ENCODE results near the gene C1orf122. TPM values are rescaled to one million over a fixed set of nuclear protein-coding genes. Genes with fewer than 3 reads are reported as not detected.

Gene C1orf122
- total and polyA plus RNA-seq, 4 donors, result 4.5 to 45.1 (median 18.2) TPM

- H3K27me3 ChIP-seq (ENCODE audit: control insufficient read depth in 4 of 4, insufficient read depth in 4 of 4, low read length in 3 of 4), result no peaks in the 10 kb centered on the region
- peaks cover 0 to 16% (median 7%) of the 10 kb centered on the region in 4 donors for H3K36me3 ChIP-seq (ENCODE audit: control insufficient read depth in 4 of 4, insufficient read depth in 3 of 4, low read depth in 1 of 4, low read length in 3 of 4)
- no peak overlapping the region for H3K27ac ChIP-seq (ENCODE audit: low read depth in 1 of 2, low read length in 2 of 2)
- 32% methylated on average over 22 of the region's 22 CpGs for WGBS
- no peaks in the 10 kb centered on the region for H3K9me3 ChIP-seq (ENCODE audit: control insufficient read depth in 4 of 4, low read length in 3 of 4)
- H3K9ac ChIP-seq (ENCODE audit: low read depth in 1 of 2, low read length in 2 of 2), result no peak overlapping the region
- DNase-seq (ENCODE audit: low spot score), result peak; percentile 67
- H3K4me1 ChIP-seq (ENCODE audit: control insufficient read depth in 4 of 4, insufficient read depth in 4 of 4, low read length in 3 of 4), result peaks cover 7 to 21% (median 9%) of the 10 kb centered on the region in 4 donors
- H3K4me3 ChIP-seq (ENCODE audit: low read depth in 1 of 3, low read length in 3 of 3), result peak overlapping the region in 1 of 3 donors; percentile 5
- TF ChIP-seq, protein P1, sequence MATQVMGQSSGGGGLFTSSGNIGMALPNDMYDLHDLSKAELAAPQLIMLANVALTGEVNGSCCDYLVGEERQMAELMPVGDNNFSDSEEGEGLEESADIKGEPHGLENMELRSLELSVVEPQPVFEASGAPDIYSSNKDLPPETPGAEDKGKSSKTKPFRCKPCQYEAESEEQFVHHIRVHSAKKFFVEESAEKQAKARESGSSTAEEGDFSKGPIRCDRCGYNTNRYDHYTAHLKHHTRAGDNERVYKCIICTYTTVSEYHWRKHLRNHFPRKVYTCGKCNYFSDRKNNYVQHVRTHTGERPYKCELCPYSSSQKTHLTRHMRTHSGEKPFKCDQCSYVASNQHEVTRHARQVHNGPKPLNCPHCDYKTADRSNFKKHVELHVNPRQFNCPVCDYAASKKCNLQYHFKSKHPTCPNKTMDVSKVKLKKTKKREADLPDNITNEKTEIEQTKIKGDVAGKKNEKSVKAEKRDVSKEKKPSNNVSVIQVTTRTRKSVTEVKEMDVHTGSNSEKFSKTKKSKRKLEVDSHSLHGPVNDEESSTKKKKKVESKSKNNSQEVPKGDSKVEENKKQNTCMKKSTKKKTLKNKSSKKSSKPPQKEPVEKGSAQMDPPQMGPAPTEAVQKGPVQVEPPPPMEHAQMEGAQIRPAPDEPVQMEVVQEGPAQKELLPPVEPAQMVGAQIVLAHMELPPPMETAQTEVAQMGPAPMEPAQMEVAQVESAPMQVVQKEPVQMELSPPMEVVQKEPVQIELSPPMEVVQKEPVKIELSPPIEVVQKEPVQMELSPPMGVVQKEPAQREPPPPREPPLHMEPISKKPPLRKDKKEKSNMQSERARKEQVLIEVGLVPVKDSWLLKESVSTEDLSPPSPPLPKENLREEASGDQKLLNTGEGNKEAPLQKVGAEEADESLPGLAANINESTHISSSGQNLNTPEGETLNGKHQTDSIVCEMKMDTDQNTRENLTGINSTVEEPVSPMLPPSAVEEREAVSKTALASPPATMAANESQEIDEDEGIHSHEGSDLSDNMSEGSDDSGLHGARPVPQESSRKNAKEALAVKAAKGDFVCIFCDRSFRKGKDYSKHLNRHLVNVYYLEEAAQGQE (IDR thresholded peaks at IDR 0.05), result peak; percentile 100
- TF ChIP-seq GABPA (IDR thresholded peaks at IDR 0.05 in 1 of 2, conservative IDR thresholded peaks at IDR 0.05 in 1 of 2), result peak in 1 of 2 donors; percentile 33
- no peak for TF ChIP-seq FOXA2 (IDR thresholded peaks at IDR 0.05)
- no peak for TF ChIP-seq EGR1 (IDR thresholded peaks at IDR 0.05; ENCODE audit: low read depth in 2 of 2)
- no peak for TF ChIP-seq HNF4A (conservative IDR thresholded peaks at IDR 0.05)
- TF ChIP-seq TAF1 (conservative IDR thresholded peaks at IDR 0.05), result no peak
- TF ChIP-seq RAD21 (IDR thresholded peaks at IDR 0.05), result no peak
Observed at GRCh38 chr1:37795340-37796125, 12.1 kb upstream of the C1orf122 start.

- Histone ChIP-seq H3K27me3 (ENCODE audit: control insufficient read depth in 4 of 4, insufficient read depth in 4 of 4, low read length in 3 of 4) (no peaks in the 10 kb centered on the region), H3K4me3 (ENCODE audit: low read depth in 1 of 3, low read length in 3 of 3) (no peak overlapping the region), H3K27ac (ENCODE audit: low read depth in 1 of 2, low read length in 2 of 2) (no peak overlapping the region), H3K4me1 (ENCODE audit: control insufficient read depth in 4 of 4, insufficient read depth in 4 of 4, low read length in 3 of 4) (peaks cover 7 to 21% (median 9%) of the 10 kb centered on the region in 4 donors), H3K9me3 (ENCODE audit: control insufficient read depth in 4 of 4, low read length in 3 of 4) (no peaks in the 10 kb centered on the region), H3K9ac (ENCODE audit: low read depth in 1 of 2, low read length in 2 of 2) (no peak overlapping the region), H3K36me3 (ENCODE audit: control insufficient read depth in 4 of 4, insufficient read depth in 3 of 4, low read depth in 1 of 4, low read length in 3 of 4) (peaks cover 3 to 30% (median 14%) of the 10 kb centered on the region in 4 donors)
- WGBS, result 94% methylated on average over 3 of the region's 3 CpGs
- TF ChIP-seq ATF3 (IDR thresholded peaks at IDR 0.05) (no peak), FOXA1 (IDR thresholded peaks at IDR 0.05) (no peak), TAF1 (conservative IDR thresholded peaks at IDR 0.05) (no peak), NR2F2 (IDR thresholded peaks at IDR 0.05) (no peak), GABPA (IDR thresholded peaks at IDR 0.05 in 1 of 2, conservative IDR thresholded peaks at IDR 0.05 in 1 of 2) (no peak), MAX (IDR thresholded peaks at IDR 0.05) (no peak), JUND (IDR thresholded peaks at IDR 0.05) (no peak), EGR1 (IDR thresholded peaks at IDR 0.05; ENCODE audit: low read depth in 2 of 2) (no peak), RXRA (IDR thresholded peaks at IDR 0.05) (no peak), FOXA2 (IDR thresholded peaks at IDR 0.05) (no peak), YY1 (IDR thresholded peaks at IDR 0.05) (no peak), HNF4G (IDR thresholded peaks at IDR 0.05) (no peak)
- TF ChIP-seq, protein P2, sequence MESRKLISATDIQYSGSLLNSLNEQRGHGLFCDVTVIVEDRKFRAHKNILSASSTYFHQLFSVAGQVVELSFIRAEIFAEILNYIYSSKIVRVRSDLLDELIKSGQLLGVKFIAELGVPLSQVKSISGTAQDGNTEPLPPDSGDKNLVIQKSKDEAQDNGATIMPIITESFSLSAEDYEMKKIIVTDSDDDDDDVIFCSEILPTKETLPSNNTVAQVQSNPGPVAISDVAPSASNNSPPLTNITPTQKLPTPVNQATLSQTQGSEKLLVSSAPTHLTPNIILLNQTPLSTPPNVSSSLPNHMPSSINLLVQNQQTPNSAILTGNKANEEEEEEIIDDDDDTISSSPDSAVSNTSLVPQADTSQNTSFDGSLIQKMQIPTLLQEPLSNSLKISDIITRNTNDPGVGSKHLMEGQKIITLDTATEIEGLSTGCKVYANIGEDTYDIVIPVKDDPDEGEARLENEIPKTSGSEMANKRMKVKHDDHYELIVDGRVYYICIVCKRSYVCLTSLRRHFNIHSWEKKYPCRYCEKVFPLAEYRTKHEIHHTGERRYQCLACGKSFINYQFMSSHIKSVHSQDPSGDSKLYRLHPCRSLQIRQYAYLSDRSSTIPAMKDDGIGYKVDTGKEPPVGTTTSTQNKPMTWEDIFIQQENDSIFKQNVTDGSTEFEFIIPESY (IDR thresholded peaks at IDR 0.05), result no peak
- TF ChIP-seq, protein P3, sequence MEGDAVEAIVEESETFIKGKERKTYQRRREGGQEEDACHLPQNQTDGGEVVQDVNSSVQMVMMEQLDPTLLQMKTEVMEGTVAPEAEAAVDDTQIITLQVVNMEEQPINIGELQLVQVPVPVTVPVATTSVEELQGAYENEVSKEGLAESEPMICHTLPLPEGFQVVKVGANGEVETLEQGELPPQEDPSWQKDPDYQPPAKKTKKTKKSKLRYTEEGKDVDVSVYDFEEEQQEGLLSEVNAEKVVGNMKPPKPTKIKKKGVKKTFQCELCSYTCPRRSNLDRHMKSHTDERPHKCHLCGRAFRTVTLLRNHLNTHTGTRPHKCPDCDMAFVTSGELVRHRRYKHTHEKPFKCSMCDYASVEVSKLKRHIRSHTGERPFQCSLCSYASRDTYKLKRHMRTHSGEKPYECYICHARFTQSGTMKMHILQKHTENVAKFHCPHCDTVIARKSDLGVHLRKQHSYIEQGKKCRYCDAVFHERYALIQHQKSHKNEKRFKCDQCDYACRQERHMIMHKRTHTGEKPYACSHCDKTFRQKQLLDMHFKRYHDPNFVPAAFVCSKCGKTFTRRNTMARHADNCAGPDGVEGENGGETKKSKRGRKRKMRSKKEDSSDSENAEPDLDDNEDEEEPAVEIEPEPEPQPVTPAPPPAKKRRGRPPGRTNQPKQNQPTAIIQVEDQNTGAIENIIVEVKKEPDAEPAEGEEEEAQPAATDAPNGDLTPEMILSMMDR (IDR thresholded peaks at IDR 0.05; ENCODE audit: low read depth, low read length, missing input control), result no peak
- no peak for DNase-seq (ENCODE audit: low spot score)
Observed at GRCh38 chr1:37797750-37798345, 9.7 kb upstream of the C1orf122 start.
